ENCODE results near the gene COMP.

The COMP gene

GRCh38 chr19:18763674-18764590 is 27.2 kb downstream of the COMP start:
- Histone ChIP-seq H3K4me1 (ENCODE audit: control insufficient read depth in 1 of 2, insufficient read depth in 1 of 2, low read depth in 1 of 2, low read length in 1 of 2) (no peaks in the 10 kb centered on the region), H3K27me3 (no peaks in the 10 kb centered on the region), H3K36me3 (no peaks in the 10 kb centered on the region), H3K9me3 (no peaks in the 10 kb centered on the region), H3K4me3 (ENCODE audit: low read depth in 1 of 2, low read length in 1 of 2) (no peak overlapping the region), H3K27ac (no peak overlapping the region)
- TF ChIP-seq CTCF (IDR thresholded peaks at IDR 0.05), result no peak

GRCh38 chr19:18762125-18763023 is 28.7 kb downstream of the COMP start:
- no peak for TF ChIP-seq CTCF (IDR thresholded peaks at IDR 0.05)
- Histone ChIP-seq H3K4me3 (ENCODE audit: low read depth in 1 of 2, low read length in 1 of 2) (no peak overlapping the region), H3K9me3 (no peaks in the 10 kb centered on the region), H3K36me3 (no peaks in the 10 kb centered on the region), H3K27ac (no peak overlapping the region), H3K27me3 (no peaks in the 10 kb centered on the region), H3K4me1 (ENCODE audit: control insufficient read depth in 1 of 2, insufficient read depth in 1 of 2, low read depth in 1 of 2, low read length in 1 of 2) (no peaks in the 10 kb centered on the region)

GRCh38 chr19:18761531-18762110 is 29.5 kb downstream of the COMP start:
- Histone ChIP-seq H3K4me1 (ENCODE audit: control insufficient read depth in 1 of 2, insufficient read depth in 1 of 2, low read depth in 1 of 2, low read length in 1 of 2) (no peaks in the 10 kb centered on the region), H3K27me3 (no peaks in the 10 kb centered on the region), H3K9me3 (no peaks in the 10 kb centered on the region), H3K36me3 (no peaks in the 10 kb centered on the region), H3K27ac (no peak overlapping the region), H3K4me3 (ENCODE audit: low read depth in 1 of 2, low read length in 1 of 2) (no peak overlapping the region)
- TF ChIP-seq CTCF (IDR thresholded peaks at IDR 0.05), result no peak

GRCh38 chr19:18760440-18761383 is 30.4 kb downstream of the COMP start:
- Histone ChIP-seq H3K27me3 (no peaks in the 10 kb centered on the region), H3K9me3 (no peaks in the 10 kb centered on the region), H3K4me1 (ENCODE audit: control insufficient read depth in 1 of 2, insufficient read depth in 1 of 2, low read depth in 1 of 2, low read length in 1 of 2) (no peaks in the 10 kb centered on the region), H3K36me3 (no peaks in the 10 kb centered on the region), H3K4me3 (ENCODE audit: low read depth in 1 of 2, low read length in 1 of 2) (no peak overlapping the region), H3K27ac (no peak overlapping the region)
- no peak for TF ChIP-seq CTCF (IDR thresholded peaks at IDR 0.05)

Data from neutrophil (primary cell).